Keratinocyte (primary cell): ENCODE measurements around the gene ITIH5.

ENCODE experiments used
- EZH2 ChIP-seq: IDR thresholded peaks from one replicate; pipeline ENCODE4 v1.6.1; 2012; ENCODE audit warnings: inconsistent platforms, mild to moderate bottlenecking, low read length, moderate library complexity
- TF ChIP-seq, protein P1 (sequence below), 3 experiments: IDR thresholded peaks in 1 of 3; conservative IDR thresholded peaks in 1 of 3; optimal IDR thresholded peaks in 1 of 3; 2 replicates in 2 of 3; 3 replicates in 1 of 3; pipeline versions ENCODE3 to v1.5.1; 2011; ENCODE audit warnings: low read length in 3 of 3, mild to moderate bottlenecking in 3 of 3, moderate library complexity in 2 of 3, control low read depth in 1 of 3, inconsistent platforms in 1 of 3; ENCODE audit not compliant: insufficient read depth in 2 of 3; ENCODE audit errors: extremely low read depth in 1 of 3

DNA sequence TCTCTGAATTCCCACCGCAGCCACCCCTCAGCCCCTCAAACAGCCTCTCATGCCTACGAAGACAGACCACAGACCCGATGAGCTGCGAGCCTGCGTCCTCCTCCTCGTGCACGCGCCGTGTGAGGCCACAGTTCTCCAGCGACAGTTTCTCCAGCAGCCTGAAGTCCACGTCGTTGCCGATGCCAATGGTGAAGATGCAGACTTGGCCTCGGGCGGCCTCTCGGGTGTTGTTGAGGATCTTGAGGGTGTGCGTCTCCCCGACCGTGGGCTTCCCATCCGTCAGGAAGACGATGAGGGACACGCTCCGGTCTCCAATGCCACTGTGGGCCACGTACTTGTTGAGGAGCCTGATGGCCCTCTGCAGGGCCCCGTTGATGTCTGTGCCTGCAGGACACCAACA lies 87.1 kb downstream of the ITIH5 start:
- TF ChIP-seq, protein P1, sequence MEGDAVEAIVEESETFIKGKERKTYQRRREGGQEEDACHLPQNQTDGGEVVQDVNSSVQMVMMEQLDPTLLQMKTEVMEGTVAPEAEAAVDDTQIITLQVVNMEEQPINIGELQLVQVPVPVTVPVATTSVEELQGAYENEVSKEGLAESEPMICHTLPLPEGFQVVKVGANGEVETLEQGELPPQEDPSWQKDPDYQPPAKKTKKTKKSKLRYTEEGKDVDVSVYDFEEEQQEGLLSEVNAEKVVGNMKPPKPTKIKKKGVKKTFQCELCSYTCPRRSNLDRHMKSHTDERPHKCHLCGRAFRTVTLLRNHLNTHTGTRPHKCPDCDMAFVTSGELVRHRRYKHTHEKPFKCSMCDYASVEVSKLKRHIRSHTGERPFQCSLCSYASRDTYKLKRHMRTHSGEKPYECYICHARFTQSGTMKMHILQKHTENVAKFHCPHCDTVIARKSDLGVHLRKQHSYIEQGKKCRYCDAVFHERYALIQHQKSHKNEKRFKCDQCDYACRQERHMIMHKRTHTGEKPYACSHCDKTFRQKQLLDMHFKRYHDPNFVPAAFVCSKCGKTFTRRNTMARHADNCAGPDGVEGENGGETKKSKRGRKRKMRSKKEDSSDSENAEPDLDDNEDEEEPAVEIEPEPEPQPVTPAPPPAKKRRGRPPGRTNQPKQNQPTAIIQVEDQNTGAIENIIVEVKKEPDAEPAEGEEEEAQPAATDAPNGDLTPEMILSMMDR (optimal IDR thresholded peaks at IDR 0.05 in 1 of 3, IDR thresholded peaks at IDR 0.05 in 1 of 3, conservative IDR thresholded peaks at IDR 0.05 in 1 of 3; ENCODE audit: extremely low read depth in 1 of 3, insufficient read depth in 2 of 3, low read length in 3 of 3): no peak
- no peak for TF ChIP-seq EZH2
